WTC11 (cell line): ENCODE measurements around the gene ZSCAN2. TPM values are rescaled to one million over a fixed set of nuclear protein-coding genes. Genes with fewer than 3 reads are reported as not detected.
A peak's percentile ranks its signal among the peaks of the same experiment; 100 is the strongest.

Experiments used
- ATAC-seq: fragments of 200-7000 bp; cut with Tn5 transposase; 2 replicates; pipeline ENCODE4 v1.10.0; 2021; ENCODE audit warnings: mild to moderate bottlenecking, moderate library complexity
- CTCF ChIA-PET: fragments of 300-600 bp; sonication (Branson Sonifier 250); formaldehyde crosslinking; loops from one replicate; lab custom pipeline; 2021; ENCODE audit warnings: antibody characterized with exemption; lab: Charles Lee
- POLR2A ChIA-PET: fragments of 350-600 bp; sonication (Branson Sonifier 250); formaldehyde crosslinking; loops from one replicate; lab custom pipeline; 2021; ENCODE audit warnings: antibody characterized with exemption; lab: Charles Lee
- DNase-seq: peaks from one replicate; pipeline ENCODE4 v3.0.0; 2021; ENCODE audit warnings: low spot score
- H3K27ac Mint-ChIP-seq: 2 replicates; pipeline ENCODE4 v1.8.0; 2021; ENCODE audit warnings: mixed read lengths
- H3K27me3 Mint-ChIP-seq: 2 replicates; pipeline ENCODE4 v1.8.0; 2021; ENCODE audit warnings: low read depth, mild to moderate bottlenecking, moderate library complexity, mixed read lengths
- H3K36me3 Mint-ChIP-seq: 2 replicates; pipeline ENCODE4 v1.8.0; 2021; ENCODE audit warnings: mixed read lengths
- H3K4me1 Mint-ChIP-seq: 2 replicates; pipeline ENCODE4 v1.8.0; 2022; ENCODE audit warnings: mixed read lengths
- H3K4me3 Mint-ChIP-seq: 2 replicates; pipeline ENCODE4 v1.8.0; 2021; ENCODE audit warnings: mild to moderate bottlenecking, moderate library complexity, mixed read lengths
- H3K9me3 Mint-ChIP-seq: 2 replicates; pipeline ENCODE4 v1.8.0; 2021; ENCODE audit warnings: mixed read lengths
- AR ChIP-seq: fragments of 250-450 bp; sonication (Bioruptor Pico); IDR thresholded peaks from 2 replicates; pipeline ENCODE4 v1.9.0; 2021; ENCODE audit warnings: mild to moderate bottlenecking
- ATF1 ChIP-seq: sonication (generic); formaldehyde crosslinking; IDR thresholded peaks from 2 replicates; pipeline ENCODE4 v1.8.1; 2023; ENCODE audit warnings: mild to moderate bottlenecking, moderate library complexity, missing genetic modification reagents
- CREB1 ChIP-seq: sonication (generic); formaldehyde crosslinking; IDR thresholded peaks from 2 replicates; pipeline ENCODE4 v1.8.0; 2023; ENCODE audit warnings: mild to moderate bottlenecking, missing genetic modification reagents
- ELF4 ChIP-seq: sonication (generic); formaldehyde crosslinking; IDR thresholded peaks from 2 replicates; pipeline ENCODE4 v1.8.1; 2022; ENCODE audit warnings: low read depth, mild to moderate bottlenecking, moderate library complexity, missing genetic modification reagents
- EMX1 ChIP-seq: fragments of 250-450 bp; sonication (Bioruptor Pico); IDR thresholded peaks from 2 replicates; pipeline ENCODE4 v1.8.0; 2021; ENCODE audit warnings: mild to moderate bottlenecking
- ESRRA ChIP-seq: sonication (generic); formaldehyde crosslinking; IDR thresholded peaks from 2 replicates; pipeline ENCODE4 v1.8.1; 2022; ENCODE audit warnings: mild to moderate bottlenecking, missing genetic modification reagents, borderline replicate concordance
- FOXJ3 ChIP-seq: sonication (generic); formaldehyde crosslinking; IDR thresholded peaks from 2 replicates; pipeline ENCODE4 v1.9.0; 2021; ENCODE audit warnings: missing genetic modification reagents, mild to moderate bottlenecking, borderline replicate concordance
- GRHL2 ChIP-seq: fragments of 250-450 bp; sonication (Bioruptor Pico); IDR thresholded peaks from 2 replicates; pipeline ENCODE4 v1.8.0; 2022; ENCODE audit warnings: mild to moderate bottlenecking, moderate library complexity; ENCODE audit not compliant: insufficient replicate concordance, severe bottlenecking
- IRF2 ChIP-seq: sonication (generic); formaldehyde crosslinking; IDR thresholded peaks from 2 replicates; pipeline ENCODE4 v1.8.0; 2022; ENCODE audit warnings: low read depth, missing genetic modification reagents, borderline replicate concordance
- MYBL2 ChIP-seq: sonication (generic); formaldehyde crosslinking; IDR thresholded peaks from 2 replicates; pipeline ENCODE4 v1.8.1; 2023; ENCODE audit warnings: mild to moderate bottlenecking, moderate library complexity, missing genetic modification reagents
- NR1H2 ChIP-seq: sonication (generic); formaldehyde crosslinking; IDR thresholded peaks from 2 replicates; pipeline ENCODE4 v1.9.0; 2021; ENCODE audit warnings: mild to moderate bottlenecking, moderate library complexity, missing genetic modification reagents
- PRRX2 ChIP-seq: fragments of 250-450 bp; sonication (Bioruptor Pico); IDR thresholded peaks from 2 replicates; pipeline ENCODE4 v1.8.0; 2021; ENCODE audit warnings: mild to moderate bottlenecking
- TEAD1 ChIP-seq: sonication (generic); formaldehyde crosslinking; IDR thresholded peaks from 2 replicates; pipeline ENCODE4 v1.8.0; 2022; ENCODE audit warnings: mild to moderate bottlenecking, missing genetic modification reagents
- TEAD4 ChIP-seq: sonication (generic); formaldehyde crosslinking; IDR thresholded peaks from 2 replicates; pipeline ENCODE4 v1.8.0; 2022; ENCODE audit warnings: mild to moderate bottlenecking, missing genetic modification reagents
- ZNF232 ChIP-seq: sonication (generic); formaldehyde crosslinking; IDR thresholded peaks from 2 replicates; pipeline ENCODE4 v1.8.0; 2022; ENCODE audit warnings: mild to moderate bottlenecking, missing genetic modification reagents
- total RNA-seq: library from RNA; stranded (reverse); gene quantifications from 3 replicates; pipeline ENCODE4 v1.2.3, GENCODE V29; 2021
- TF ChIP-seq, protein P1 (sequence below): fragments of 250-450 bp; sonication (Bioruptor Pico); IDR thresholded peaks from 2 replicates; pipeline ENCODE4 v1.9.0; 2021; ENCODE audit warnings: moderate library complexity, mild to moderate bottlenecking, inconsistent platforms, borderline replicate concordance
- TF ChIP-seq, protein P2 (sequence below): sonication (generic); formaldehyde crosslinking; IDR thresholded peaks from 2 replicates; pipeline ENCODE4 v1.8.0; 2023; ENCODE audit warnings: missing genetic modification reagents
- TF ChIP-seq, protein P3 (sequence below): sonication (generic); formaldehyde crosslinking; IDR thresholded peaks from 2 replicates; pipeline ENCODE4 v1.8.1; 2023; ENCODE audit warnings: mild to moderate bottlenecking, missing genetic modification reagents, moderate library complexity
- TF ChIP-seq, protein P4 (sequence below): sonication (generic); formaldehyde crosslinking; IDR thresholded peaks from 2 replicates; pipeline ENCODE4 v1.8.0; 2022; ENCODE audit warnings: mild to moderate bottlenecking, missing genetic modification reagents
- TF ChIP-seq, protein P5 (sequence below): sonication (generic); formaldehyde crosslinking; IDR thresholded peaks from 2 replicates; pipeline ENCODE4 v1.8.1; 2022; ENCODE audit warnings: mild to moderate bottlenecking, moderate library complexity, missing genetic modification reagents

ZSCAN2 gene
- total RNA-seq, 1 experiment from 2014 or later = 51.9 TPM

- peaks cover 20% of the 10 kb centered on the region for H3K36me3 Mint-ChIP-seq
- DNase-seq = no peak
- ATAC-seq = no peak
- peak overlapping the region; percentile 96 for H3K27ac Mint-ChIP-seq
- H3K4me3 Mint-ChIP-seq = peak overlapping the region; percentile 95
- CTCF ChIA-PET = interaction anchor here (0.5 to 7.5 kb wide), 9 partner anchors 20 to 225 kb away, joined by 3 to 63 read pairs (median 6); partner anchors contain the start of gene ZSCAN2
- H3K27me3 Mint-ChIP-seq = peaks cover 21% of the 10 kb centered on the region
- TF ChIP-seq IRF2 = no peak
- no peak for TF ChIP-seq ATF1
- no peak for TF ChIP-seq ZNF232 (CRISPR knock-in tag)
- no peak for TF ChIP-seq CREB1
- TF ChIP-seq EMX1 = no peak
- TF ChIP-seq, protein P1, sequence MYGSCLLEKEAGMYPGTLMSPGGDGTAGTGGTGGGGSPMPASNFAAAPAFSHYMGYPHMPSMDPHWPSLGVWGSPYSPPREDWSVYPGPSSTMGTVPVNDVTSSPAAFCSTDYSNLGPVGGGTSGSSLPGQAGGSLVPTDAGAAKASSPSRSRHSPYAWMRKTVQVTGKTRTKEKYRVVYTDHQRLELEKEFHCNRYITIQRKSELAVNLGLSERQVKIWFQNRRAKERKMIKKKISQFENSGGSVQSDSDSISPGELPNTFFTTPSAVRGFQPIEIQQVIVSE (CRISPR knock-in tag) = no peak
- TF ChIP-seq, protein P2, sequence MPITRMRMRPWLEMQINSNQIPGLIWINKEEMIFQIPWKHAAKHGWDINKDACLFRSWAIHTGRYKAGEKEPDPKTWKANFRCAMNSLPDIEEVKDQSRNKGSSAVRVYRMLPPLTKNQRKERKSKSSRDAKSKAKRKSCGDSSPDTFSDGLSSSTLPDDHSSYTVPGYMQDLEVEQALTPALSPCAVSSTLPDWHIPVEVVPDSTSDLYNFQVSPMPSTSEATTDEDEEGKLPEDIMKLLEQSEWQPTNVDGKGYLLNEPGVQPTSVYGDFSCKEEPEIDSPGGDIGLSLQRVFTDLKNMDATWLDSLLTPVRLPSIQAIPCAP (CRISPR knock-in tag) = no peak
- no peaks in the 10 kb centered on the region for H3K9me3 Mint-ChIP-seq
- POLR2A ChIA-PET = interaction anchor here (1.2 to 3.6 kb wide), 5 partner anchors 15 to 82 kb away, joined by 3 to 16 read pairs (median 6); partner anchors contain the start of gene SEC11A
- peaks cover 20% of the 10 kb centered on the region for H3K4me1 Mint-ChIP-seq
Measured at GRCh38 chr15:84653584-84653909, 52.7 kb downstream of the ZSCAN2 start.

- Mint-ChIP-seq H3K36me3 (peaks cover 15% of the 10 kb centered on the region), H3K27me3 (peaks cover 21% of the 10 kb centered on the region), H3K4me3 (peak within 1 kb of the TSS; percentile 95), H3K4me1 (peaks cover 25% of the 10 kb centered on the region), H3K9me3 (no peaks in the 10 kb centered on the region), H3K27ac (peak within 1 kb of the TSS; percentile 96)
- POLR2A ChIA-PET = interaction anchor here (1.2 to 3.6 kb wide), 7 partner anchors 16 to 163 kb away, joined by 3 to 16 read pairs (median 5); partner anchors contain the start of genes ALPK3 and SEC11A
- DNase-seq (peak; percentile 98), ATAC-seq (peak; percentile 69)
- CTCF ChIA-PET = interaction anchor here (0.5 to 7.5 kb wide), 11 partner anchors 21 to 225 kb away, joined by 3 to 63 read pairs (median 5); partner anchors contain the start of genes SEC11A and ZSCAN2
- TF ChIP-seq TEAD1 (CRISPR knock-in tag) (no peak), PRRX2 (CRISPR knock-in tag) (no peak), CREB1 (no peak), AR (no peak), ELF4 (CRISPR knock-in tag) (no peak), FOXJ3 (CRISPR knock-in tag) (no peak), ESRRA (CRISPR knock-in tag) (no peak), EMX1 (no peak), TEAD4 (CRISPR knock-in tag) (no peak), MYBL2 (CRISPR knock-in tag) (no peak), GRHL2 (CRISPR knock-in tag) (no peak), NR1H2 (CRISPR knock-in tag) (no peak)
- TF ChIP-seq, protein P3, sequence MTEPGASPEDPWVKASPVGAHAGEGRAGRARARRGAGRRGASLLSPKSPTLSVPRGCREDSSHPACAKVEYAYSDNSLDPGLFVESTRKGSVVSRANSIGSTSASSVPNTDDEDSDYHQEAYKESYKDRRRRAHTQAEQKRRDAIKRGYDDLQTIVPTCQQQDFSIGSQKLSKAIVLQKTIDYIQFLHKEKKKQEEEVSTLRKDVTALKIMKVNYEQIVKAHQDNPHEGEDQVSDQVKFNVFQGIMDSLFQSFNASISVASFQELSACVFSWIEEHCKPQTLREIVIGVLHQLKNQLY = no peak
- TF ChIP-seq, protein P1 (CRISPR knock-in tag) = no peak
- TF ChIP-seq, protein P4, sequence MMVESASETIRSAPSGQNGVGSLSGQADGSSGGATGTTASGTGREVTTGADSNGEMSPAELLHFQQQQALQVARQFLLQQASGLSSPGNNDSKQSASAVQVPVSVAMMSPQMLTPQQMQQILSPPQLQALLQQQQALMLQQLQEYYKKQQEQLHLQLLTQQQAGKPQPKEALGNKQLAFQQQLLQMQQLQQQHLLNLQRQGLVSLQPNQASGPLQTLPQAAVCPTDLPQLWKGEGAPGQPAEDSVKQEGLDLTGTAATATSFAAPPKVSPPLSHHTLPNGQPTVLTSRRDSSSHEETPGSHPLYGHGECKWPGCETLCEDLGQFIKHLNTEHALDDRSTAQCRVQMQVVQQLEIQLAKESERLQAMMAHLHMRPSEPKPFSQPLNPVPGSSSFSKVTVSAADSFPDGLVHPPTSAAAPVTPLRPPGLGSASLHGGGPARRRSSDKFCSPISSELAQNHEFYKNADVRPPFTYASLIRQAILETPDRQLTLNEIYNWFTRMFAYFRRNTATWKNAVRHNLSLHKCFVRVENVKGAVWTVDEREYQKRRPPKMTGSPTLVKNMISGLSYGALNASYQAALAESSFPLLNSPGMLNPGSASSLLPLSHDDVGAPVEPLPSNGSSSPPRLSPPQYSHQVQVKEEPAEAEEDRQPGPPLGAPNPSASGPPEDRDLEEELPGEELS (CRISPR knock-in tag) = no peak
- TF ChIP-seq, protein P5, sequence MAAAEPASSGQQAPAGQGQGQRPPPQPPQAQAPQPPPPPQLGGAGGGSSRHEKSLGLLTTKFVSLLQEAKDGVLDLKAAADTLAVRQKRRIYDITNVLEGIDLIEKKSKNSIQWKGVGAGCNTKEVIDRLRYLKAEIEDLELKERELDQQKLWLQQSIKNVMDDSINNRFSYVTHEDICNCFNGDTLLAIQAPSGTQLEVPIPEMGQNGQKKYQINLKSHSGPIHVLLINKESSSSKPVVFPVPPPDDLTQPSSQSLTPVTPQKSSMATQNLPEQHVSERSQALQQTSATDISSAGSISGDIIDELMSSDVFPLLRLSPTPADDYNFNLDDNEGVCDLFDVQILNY = 0 out of 2 replicates have a peak, but pooled peaks have one; percentile 38
Measured at GRCh38 chr15:84653910-84654688, 53.3 kb downstream of the ZSCAN2 start, which contains the start of gene WDR73. TSS of gene WDR73 (minus strand) at chr15:84654283. CDS start at chr15:84654274, 9 bp downstream.
